NT2/D1 (cell line): ENCODE results near the gene PRAME.

Experiments
- DNase-seq: peaks from one replicate; pipeline ENCODE4 v3.0.0-alpha.2; 2011; ENCODE audit warnings: low read depth, low spot score
- H3K27me3 ChIP-seq: 2 replicates; pipeline ENCODE4 v1.6.0; 2011; ENCODE audit warnings: mild to moderate bottlenecking; ENCODE audit not compliant: insufficient read length, insufficient read depth
- H3K36me3 ChIP-seq: 2 replicates; pipeline ENCODE4 v1.6.1; 2011; ENCODE audit warnings: mild to moderate bottlenecking, low read length, mixed read lengths; ENCODE audit not compliant: insufficient read depth, insufficient read length
- H3K4me1 ChIP-seq: 2 replicates; pipeline ENCODE4 v1.5.1; 2011; ENCODE audit not compliant: insufficient read depth, insufficient read length
- H3K4me3 ChIP-seq: 2 replicates; pipeline ENCODE4 v1.5.1; 2011; ENCODE audit warnings: low read depth; ENCODE audit not compliant: insufficient read length
- H3K9ac ChIP-seq: 2 replicates; pipeline ENCODE4 v1.6.0; 2011; ENCODE audit warnings: low read depth; ENCODE audit not compliant: insufficient read length
- H3K9me3 ChIP-seq: 2 replicates; pipeline ENCODE4 v1.5.1; 2011; ENCODE audit warnings: mild to moderate bottlenecking, low read length; ENCODE audit not compliant: insufficient read depth
- SUZ12 ChIP-seq: IDR thresholded peaks from 2 replicates; pipeline ENCODE4 v1.6.1; 2011; ENCODE audit not compliant: insufficient read length, insufficient read depth; ENCODE audit errors: extremely low read depth
- YY1 ChIP-seq: IDR thresholded peaks from 2 replicates; pipeline ENCODE4 v1.6.1; 2011; ENCODE audit not compliant: insufficient read length, insufficient read depth
- ZNF274 ChIP-seq: IDR thresholded peaks from 2 replicates; pipeline ENCODE4 v1.6.1; 2011; ENCODE audit warnings: mild to moderate bottlenecking, low read depth, low read length

The PRAME gene

GRCh38 chr22:22508274-22509176 lies 50.5 kb downstream of the PRAME start, which contains the start of gene ZNF280B:
ZNF280B (minus strand) TSS chr22:22508742; CDS start chr22:22489398, 19,344 bp downstream.
- TF ChIP-seq SUZ12 (no peak), ZNF274 (no peak), YY1 (no peak)
- Histone ChIP-seq H3K27me3 (peaks cover 86% of the 10 kb centered on the region), H3K4me1 (no peaks in the 10 kb centered on the region), H3K9me3 (peaks cover 24% of the 10 kb centered on the region), H3K36me3 (peaks cover 7% of the 10 kb centered on the region), H3K4me3 (peak within 1 kb of the TSS; percentile 60), H3K9ac (peak within 1 kb of the TSS; percentile 72)
- DNase-seq = peak; percentile 42

- Histone ChIP-seq H3K27me3 (peaks cover 86% of the 10 kb centered on the region), H3K36me3 (peaks cover 7% of the 10 kb centered on the region), H3K9ac (peak overlapping the region; percentile 72), H3K4me1 (no peaks in the 10 kb centered on the region), H3K4me3 (peak overlapping the region; percentile 60), H3K9me3 (peaks cover 24% of the 10 kb centered on the region)
- no peak for DNase-seq
- TF ChIP-seq SUZ12 (no peak), ZNF274 (no peak), YY1 (no peak)
These were observed 51.3 kb downstream of the PRAME start for GRCh38 chr22:22507743-22508273.

GRCh38 chr22:22506736-22507135 lies 52.3 kb downstream of the PRAME start:
- H3K9ac ChIP-seq = no peak overlapping the region
- H3K4me3 ChIP-seq = no peak overlapping the region
- H3K27me3 ChIP-seq = peaks cover 84% of the 10 kb centered on the region
- H3K9me3 ChIP-seq = peaks cover 24% of the 10 kb centered on the region
- H3K36me3 ChIP-seq = peaks cover 7% of the 10 kb centered on the region
- no peaks in the 10 kb centered on the region for H3K4me1 ChIP-seq
- DNase-seq = no peak
- TF ChIP-seq ZNF274 (no peak), SUZ12 (no peak), YY1 (no peak)

- DNase-seq = no peak
- Histone ChIP-seq H3K36me3 (no peaks in the 10 kb centered on the region), H3K4me3 (no peak overlapping the region), H3K9ac (no peak overlapping the region), H3K27me3 (peaks cover 57% of the 10 kb centered on the region), H3K4me1 (no peaks in the 10 kb centered on the region), H3K9me3 (no peaks in the 10 kb centered on the region)
- no peak for TF ChIP-seq YY1
- no peak for TF ChIP-seq ZNF274
- TF ChIP-seq SUZ12 = no peak
These were observed 60.8 kb downstream of the PRAME start for GRCh38 chr22:22498267-22498666.
